ENCODE data around the gene CNTFR.
"Not testable (repeated sequence)": the region's sequence is repeated elsewhere in the genome, so short reads cannot be mapped to it uniquely, and the experiment has no call there.

CNTFR gene

GRCh38 chr9:34589636-34590380, at the start of gene CNTFR:
Gene CNTFR (minus strand): TSS chr9:34589724. CDS start chr9:34568981, 20,743 bp downstream.
- DNase-seq, result no peak

GRCh38 chr9:34639322-34639721, 49.8 kb upstream of the CNTFR start:
- not testable (repeated sequence) for DNase-seq

DNA sequence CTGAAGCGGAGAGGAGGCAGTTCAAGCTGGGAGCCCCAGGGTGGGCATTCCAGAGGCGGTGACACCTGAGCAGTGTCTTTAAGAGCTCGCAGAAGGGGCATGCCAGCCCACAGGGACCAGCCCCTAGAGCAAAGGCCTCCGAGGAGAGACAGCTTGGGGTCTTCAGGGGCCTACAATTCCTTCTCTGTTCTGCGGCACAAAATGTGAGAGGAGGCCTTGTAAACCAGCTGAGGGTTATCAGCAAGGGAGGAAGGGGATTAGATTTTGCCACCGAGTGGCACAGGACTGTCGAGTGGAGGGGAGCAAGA, 48.6 kb upstream of the CNTFR start:
- DNase-seq, result no peak

DNA sequence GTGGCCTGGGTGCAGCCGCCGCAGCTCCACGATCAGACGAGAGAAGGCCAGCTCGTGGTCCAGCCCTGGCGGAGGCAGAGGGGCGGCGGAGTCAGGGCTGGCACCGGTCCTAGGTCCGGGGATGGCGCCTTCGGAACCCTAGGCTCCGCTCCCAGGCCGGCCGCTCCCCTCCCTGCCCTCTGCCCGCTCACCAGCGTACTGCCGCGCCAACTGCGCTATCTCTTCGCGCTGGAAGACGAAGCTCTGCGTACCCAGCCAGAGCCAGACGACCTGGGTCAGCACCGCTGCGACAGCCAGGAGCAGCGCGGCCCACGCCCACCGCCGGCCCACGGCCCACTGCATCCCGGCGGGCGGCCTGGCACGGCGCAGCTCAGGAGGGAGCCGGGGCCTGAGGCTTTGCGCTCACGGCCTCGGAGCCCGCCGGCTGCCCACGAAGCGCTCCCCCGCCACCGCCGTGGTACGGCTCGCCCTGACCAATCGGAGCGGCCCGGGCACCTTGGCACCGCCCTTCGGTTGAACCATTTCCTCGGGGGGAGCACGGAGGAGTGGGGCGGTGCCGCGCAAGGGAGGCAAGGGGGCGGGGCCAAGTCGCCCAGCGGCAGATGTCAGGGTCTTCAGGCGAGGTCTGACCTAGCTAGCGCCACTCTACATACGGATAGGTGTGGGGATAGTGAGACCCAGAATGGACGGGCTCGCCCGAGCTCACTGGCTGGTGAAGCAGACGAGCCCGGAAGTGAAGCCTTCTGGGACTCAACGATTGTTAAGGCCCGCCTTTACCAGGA, 48.0 kb upstream of the CNTFR start, which contains the start of gene SIGMAR1:
Gene SIGMAR1 (minus strand): TSS at position 432 of the 782 bp plus-strand sequence. CDS start 90 bp downstream, at position 342.
- DNase-seq, result peak; percentile 94

- DNase-seq, result peak; percentile 43
These were observed 47.3 kb upstream of the CNTFR start for GRCh38 chr9:34636791-34637355.

DNA sequence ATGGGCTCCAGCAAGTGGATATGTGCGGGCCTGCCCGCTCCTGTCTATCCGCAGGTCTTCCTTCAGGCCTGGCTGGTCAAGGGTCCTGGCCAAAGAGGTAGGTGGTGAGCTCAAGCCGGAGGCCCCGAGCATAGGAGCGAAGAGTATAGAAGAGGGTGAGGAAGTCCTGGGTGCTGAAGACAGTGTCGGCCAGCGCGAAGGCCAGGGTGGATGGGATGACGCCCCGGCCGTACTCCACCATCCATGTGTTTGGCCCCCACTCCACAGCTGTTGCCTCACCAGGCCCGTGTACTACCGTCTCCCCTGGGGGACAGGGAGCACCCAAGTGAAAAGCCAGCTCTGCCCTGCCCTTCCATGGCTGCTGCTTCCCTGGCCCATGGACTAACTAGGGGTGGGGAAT, 46.0 kb upstream of the CNTFR start:
- no peak for DNase-seq

- no peak for DNase-seq
These were observed 45.2 kb upstream of the CNTFR start for GRCh38 chr9:34634551-34635248.

DNA sequence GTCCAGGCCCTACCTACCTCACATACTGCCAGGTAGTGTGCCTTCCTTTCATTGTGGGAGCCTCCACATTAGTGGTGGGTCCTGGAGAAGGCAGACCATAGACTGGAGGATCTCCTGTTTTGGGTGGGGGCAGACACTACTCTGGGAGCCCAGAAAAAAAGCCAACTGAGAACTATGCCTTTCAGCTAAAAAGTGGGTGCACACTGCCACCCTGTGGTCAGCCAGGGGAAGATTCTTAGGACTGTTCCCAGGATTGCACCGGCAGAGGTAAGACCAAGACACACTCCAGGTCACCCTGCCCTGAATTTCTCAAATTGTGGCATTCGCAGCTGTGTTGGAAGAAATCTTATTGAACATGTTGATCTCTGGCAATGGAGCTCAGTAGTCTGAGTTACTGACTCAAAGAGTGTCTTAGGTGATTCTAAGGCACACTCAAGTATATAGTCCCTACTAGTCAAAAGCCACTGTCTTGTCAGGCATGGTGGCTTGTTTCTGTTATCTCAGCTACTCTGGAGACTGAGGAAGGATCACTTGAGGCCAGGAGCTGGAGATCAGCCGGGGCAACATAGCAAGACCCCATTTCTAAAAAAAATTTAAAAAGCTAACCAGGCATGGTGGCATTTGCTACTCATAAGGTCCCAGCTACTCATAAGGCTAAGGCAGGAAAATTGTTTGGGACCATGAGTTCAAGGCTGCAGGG, 44.5 kb upstream of the CNTFR start:
- DNase-seq, result peak; percentile 80

DNA sequence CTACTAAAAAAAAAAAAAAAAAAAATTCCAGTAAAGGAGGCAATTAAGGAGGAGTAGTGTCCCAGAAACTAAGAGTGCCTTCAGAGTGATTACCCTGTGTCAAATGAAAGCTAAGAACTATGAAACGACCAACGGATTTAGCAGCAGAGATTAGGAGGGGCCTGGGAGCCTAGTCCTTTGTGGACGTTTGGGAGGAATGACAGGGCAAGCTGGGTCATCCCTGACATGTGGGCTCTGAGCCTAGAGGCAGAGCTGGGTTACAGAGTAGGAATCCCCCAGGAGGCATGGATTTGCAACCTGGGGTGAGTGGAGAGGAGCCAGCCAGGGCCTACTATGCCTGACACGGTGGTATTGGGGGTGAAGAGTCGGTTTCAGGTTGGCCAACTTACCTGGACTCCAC, 43.6 kb upstream of the CNTFR start:
- no peak for DNase-seq

DNA sequence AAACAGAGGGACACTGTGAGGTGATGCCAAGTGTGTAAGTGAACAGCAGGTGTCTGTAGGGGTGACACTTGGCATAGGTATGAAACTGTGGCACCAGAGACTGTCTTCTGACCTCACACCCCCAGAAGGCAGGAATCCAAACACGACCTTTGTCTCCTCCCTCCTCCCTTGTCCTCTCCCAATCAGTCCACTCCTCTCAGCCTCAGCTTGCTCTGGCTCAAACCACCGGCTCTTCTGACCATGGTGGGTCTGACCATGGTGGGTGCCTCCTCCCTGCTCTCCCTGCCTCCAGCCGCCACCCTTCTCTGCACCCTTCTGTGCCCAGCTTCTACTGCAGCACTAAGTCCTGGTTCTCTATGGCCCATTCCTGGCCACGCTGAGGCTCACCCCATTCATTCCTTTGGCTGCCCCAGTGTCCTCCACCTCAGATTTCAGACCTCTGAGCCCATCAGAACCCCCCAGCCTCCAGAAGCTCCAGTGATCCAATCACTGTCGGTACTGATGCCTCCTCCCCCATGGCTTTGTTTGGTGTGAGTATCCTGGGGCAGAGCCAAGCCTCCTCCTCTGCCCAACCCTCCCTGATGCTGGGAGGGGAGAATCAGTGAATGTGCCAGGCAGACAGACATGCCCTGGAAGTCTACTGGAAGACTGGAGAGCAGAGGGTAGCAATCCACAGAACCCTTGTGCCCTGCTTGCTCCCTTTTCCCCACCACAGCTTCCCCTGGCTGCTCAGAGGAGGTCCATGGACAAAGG, 41.1 kb upstream of the CNTFR start:
- no peak for DNase-seq

DNA sequence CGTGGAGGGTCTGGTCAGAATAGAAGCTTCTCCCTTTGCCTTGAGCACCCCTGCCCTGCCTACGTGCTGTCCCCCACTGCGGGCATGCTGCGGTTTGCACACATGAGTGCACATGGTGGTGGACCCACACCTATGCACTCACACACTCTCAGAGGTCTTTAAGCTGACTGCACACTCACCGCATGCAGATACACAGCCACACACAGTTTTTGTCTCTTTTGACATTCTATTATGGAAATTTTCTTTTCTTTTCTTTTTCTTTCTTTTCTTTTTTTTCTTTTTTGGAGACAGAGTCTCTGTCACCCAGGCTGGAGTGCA, 39.9 kb upstream of the CNTFR start:
- no peak for DNase-seq

- DNase-seq, result no peak
These were observed 39.3 kb upstream of the CNTFR start, which contains the start of gene ARID3C for GRCh38 chr9:34628656-34629490. Gene ARID3C (minus strand): TSS chr9:34629066. CDS start chr9:34628014, 1,052 bp downstream.

- DNase-seq, result no peak
These were observed 38.5 kb upstream of the CNTFR start for GRCh38 chr9:34627716-34628655.

- DNase-seq, result no peak
These were observed 35.6 kb upstream of the CNTFR start for GRCh38 chr9:34625186-34625486.

DNA sequence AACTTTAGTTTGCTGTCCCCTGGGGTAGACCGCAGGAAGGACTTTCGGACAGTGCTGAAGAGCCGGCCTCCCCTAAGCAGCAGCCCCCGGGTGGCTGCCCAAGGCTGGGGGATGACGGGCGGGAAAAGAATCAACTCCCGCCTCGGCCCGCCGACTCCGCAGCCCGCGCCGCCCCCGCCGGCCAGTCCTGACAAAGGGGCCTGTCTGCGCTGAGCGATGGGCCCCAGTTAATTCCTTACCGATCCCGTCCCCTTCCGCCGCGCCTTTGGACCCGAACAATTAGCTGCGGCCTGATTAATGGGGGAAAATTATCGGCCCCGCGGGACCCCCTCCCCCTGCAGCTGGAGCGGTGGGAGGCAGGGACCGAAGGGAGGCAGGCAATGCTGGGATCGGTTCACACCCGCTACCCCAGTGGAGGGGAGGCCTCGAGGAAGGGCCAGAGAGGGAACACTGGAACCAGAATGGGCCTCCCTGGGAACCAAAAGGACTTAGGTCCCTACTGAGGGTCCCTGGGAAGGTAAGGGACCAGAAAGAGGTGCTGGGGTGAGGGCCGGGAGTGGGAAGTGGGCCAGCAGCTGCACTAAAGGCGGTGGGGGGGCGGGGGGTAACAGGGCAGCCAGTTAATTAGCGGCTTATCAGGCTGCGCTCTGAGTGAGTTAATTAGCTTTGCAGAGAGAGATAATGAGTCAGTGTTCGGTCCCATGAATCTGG, 35.1 kb upstream of the CNTFR start:
- DNase-seq, result no peak

DNA sequence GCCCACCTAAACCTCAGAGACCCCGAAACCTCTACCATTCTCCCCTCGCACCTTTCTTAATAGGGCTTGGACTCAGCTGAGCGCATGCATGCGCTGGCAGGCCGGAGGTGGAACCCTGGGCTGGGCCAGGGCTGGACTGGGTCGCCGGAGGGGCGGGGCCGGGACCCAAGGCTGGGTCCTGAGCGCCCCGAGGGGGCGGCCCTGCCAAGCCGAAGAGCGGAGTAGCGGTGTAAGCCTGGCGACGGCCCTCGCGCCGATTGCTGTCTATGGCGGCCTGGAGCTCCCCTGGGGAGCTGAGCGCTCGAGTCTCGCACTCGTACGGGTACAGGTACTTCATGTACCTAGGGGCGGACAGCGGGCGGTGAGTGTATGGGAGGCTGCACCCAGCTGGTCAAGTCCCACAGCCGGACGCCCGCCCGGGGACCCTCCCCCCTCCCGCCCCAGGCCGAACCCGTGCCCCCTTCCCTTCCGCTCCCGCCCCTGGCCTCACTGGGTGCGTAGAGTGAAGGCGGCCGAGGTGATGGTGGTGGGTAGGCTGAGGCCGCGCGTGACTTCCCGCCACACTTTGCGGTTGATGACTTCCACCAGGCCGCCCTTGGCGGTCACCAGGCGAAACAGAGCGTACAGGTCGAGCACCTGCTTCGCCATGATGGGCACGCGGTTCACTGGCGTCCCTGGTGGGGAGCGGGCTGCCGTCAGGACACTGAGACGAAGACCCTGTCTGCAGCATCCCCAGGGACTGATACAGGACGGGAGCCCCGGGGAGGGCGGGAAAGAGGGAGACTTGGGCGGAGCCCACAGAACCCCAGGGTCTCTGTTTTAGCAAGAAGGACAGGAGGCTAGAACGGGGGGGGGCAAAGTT, 34.1 kb upstream of the CNTFR start:
- no peak for DNase-seq

DNA sequence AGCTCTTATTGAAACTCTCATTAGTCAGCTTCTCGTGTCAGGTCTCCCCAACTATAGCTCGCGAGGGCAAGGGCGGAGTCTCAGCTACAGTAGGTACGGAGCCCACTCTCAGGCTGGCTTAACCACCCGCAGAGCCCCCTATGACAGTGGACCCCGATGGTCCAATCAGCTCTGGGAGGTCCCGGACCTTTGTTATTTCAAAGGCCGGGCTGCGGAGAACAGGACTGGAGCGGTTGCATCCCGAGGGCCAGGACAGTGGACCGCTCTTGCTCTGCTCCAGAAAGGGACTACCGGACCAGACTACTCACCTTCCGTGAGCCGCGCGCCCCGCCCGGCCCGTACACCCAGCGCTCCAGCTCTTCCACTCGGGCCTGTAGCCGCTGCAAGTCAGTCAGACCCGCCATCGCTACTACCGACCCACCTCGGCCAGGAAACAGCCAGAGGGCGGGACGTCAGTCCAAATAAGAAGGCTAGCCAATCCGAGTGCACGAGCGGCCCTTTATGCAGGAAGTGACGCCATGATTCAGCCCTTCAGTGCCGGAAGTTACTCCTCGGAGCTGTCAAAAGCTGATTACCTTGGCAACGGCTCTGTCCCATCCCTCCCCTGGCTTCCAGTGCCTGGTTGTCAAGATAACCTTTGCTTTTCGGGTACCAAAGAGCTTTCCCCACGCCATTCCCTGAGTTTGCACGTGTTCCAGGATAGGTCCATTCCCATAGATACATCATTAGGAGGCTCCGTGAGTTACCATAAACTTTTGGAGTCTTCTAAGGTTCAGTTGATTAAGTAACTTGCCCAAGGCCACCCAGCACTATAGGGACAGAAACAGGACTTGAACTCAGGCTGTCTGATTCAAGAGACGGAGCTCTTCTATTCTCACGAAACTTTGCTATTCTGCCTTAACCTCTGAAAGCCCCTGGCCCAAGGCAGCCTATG, 30.8 kb upstream of the CNTFR start, which contains the start of gene DCTN3:
Gene DCTN3 (minus strand): TSS at position 435 of the 934 bp plus-strand sequence. CDS start 31 bp downstream, at position 404.
- peak; percentile 97 for DNase-seq

Measured in OCI-M1 (cell line).